Endothelial cell of umbilical vein (primary cell): ENCODE results near the gene MARS1. TPM values are rescaled to one million over a fixed set of nuclear protein-coding genes. Genes with fewer than 3 reads are reported as not detected.

ENCODE experiments used
- BruUV-seq: library from RNA; stranded (reverse); fragments of 400-500 nt; replicated peaks from 2 replicates; lab custom pipeline; 2021; lab: Mats Ljungman, UMichigan
- CTCF ChIA-PET: fragments of 300-600, 350-600 bp; sonication (Branson Sonifier 250); formaldehyde crosslinking; loops from one replicate; lab custom pipeline; 2021; ENCODE audit warnings: antibody characterized with exemption, inconsistent platforms; lab: Charles Lee
- POLR2A ChIA-PET: fragments of 300-600, 350-600 bp; sonication (Branson Sonifier 250); formaldehyde crosslinking; loops from one replicate; lab custom pipeline; 2021; ENCODE audit warnings: antibody characterized with exemption, inconsistent platforms; lab: Charles Lee
- DNase-seq: peaks from one replicate; pipeline ENCODE4 v3.0.0-alpha.2; 2011; ENCODE audit warnings: low read depth, low spot score
- FAIRE-seq: peaks from 2 replicates; lab custom pipeline; 2011; peaks lifted over from hg19 to GRCh38; lab: Jason Lieb, UNC
- H2AFZ ChIP-seq: 2 replicates; pipeline ENCODE4 v1.6.0; 2012; ENCODE audit warnings: low read depth, low read length, control low read depth, inconsistent platforms
- H3K27ac ChIP-seq: 2 replicates; pipeline ENCODE4 v1.5.1; 2011; ENCODE audit warnings: low read depth, mild to moderate bottlenecking, control low read depth, low read length, moderate library complexity; ENCODE audit not compliant: insufficient read depth
- H3K27me3 ChIP-seq, 2 experiments: 2 replicates each; pipeline versions ENCODE4 v1.6.0 to v1.6.1; 2011; ENCODE audit warnings: low read length in 2 of 2, mixed read lengths in 1 of 2; ENCODE audit not compliant: control insufficient read depth in 2 of 2, insufficient read depth in 2 of 2
- H3K36me3 ChIP-seq, 2 experiments: 2 replicates in 1 of 2; 3 replicates in 1 of 2; pipeline ENCODE4 v1.5.1; 2011; ENCODE audit warnings: low read length in 2 of 2, mild to moderate bottlenecking in 1 of 2, moderate library complexity in 1 of 2; ENCODE audit not compliant: control insufficient read depth in 2 of 2, insufficient read depth in 2 of 2; ENCODE audit errors: extremely low read depth in 1 of 2
- H3K4me1 ChIP-seq: 3 replicates; pipeline ENCODE4 v1.5.1; 2011; ENCODE audit warnings: mild to moderate bottlenecking, low read length; ENCODE audit not compliant: control insufficient read depth, insufficient read depth; ENCODE audit errors: extremely low read depth
- H3K4me2 ChIP-seq: 2 replicates; pipeline ENCODE4 v1.6.1; 2011; ENCODE audit warnings: low read length, control low read depth, mixed read lengths; ENCODE audit not compliant: insufficient read depth
- H3K4me3 ChIP-seq, 3 experiments: fragments of 200-600 bp in 1 of 3; sonication (generic), shearing (Covaris generic) in 1 of 3; replicated peaks in 1 of 3; 2 replicates each; pipeline ENCODE4 v1.5.1; 2011 to 2016; ENCODE audit warnings: control low read depth in 3 of 3, low read length in 3 of 3, mild to moderate bottlenecking in 2 of 3, inconsistent platforms in 1 of 3, low read depth in 1 of 3, moderate library complexity in 1 of 3; ENCODE audit not compliant: insufficient read depth in 1 of 3
- H3K79me2 ChIP-seq: 2 replicates; pipeline ENCODE4 v1.6.0; 2012; ENCODE audit warnings: low read length, inconsistent platforms; ENCODE audit not compliant: control insufficient read depth, insufficient read depth
- H3K9ac ChIP-seq: replicated peaks from 2 replicates; pipeline ENCODE3; 2011; ENCODE audit warnings: low read length, control low read depth; ENCODE audit not compliant: insufficient read depth; ENCODE audit errors: extremely low read depth
- H3K9me1 ChIP-seq: replicated peaks from 3 replicates; pipeline ENCODE4 v1.6.0; 2011; ENCODE audit warnings: mild to moderate bottlenecking, low read length; ENCODE audit not compliant: control insufficient read depth, insufficient read depth; ENCODE audit errors: extremely low read depth
- H3K9me3 ChIP-seq: replicated peaks from 2 replicates; pipeline ENCODE4 v1.5.1; 2012; ENCODE audit warnings: low read length, inconsistent platforms; ENCODE audit not compliant: control insufficient read depth, insufficient read depth
- H4K20me1 ChIP-seq: replicated peaks from 2 replicates; pipeline ENCODE3; 2011; ENCODE audit warnings: mild to moderate bottlenecking, low read length; ENCODE audit not compliant: control insufficient read depth, insufficient read depth; ENCODE audit errors: extremely low read depth
- EZH2 ChIP-seq: IDR thresholded peaks from 2 replicates; pipeline ENCODE4 v1.6.1; 2012; ENCODE audit warnings: borderline replicate concordance, low read depth, mild to moderate bottlenecking, moderate library complexity, low read length, inconsistent platforms; ENCODE audit not compliant: severe bottlenecking
- FOS ChIP-seq: IDR thresholded peaks from 2 replicates; pipeline ENCODE4 v1.6.1; 2011; ENCODE audit warnings: mild to moderate bottlenecking, low read length, moderate library complexity, borderline replicate concordance; ENCODE audit not compliant: insufficient read depth
- GATA2 ChIP-seq: IDR thresholded peaks from 2 replicates; pipeline ENCODE4 v1.7.0; 2011; ENCODE audit warnings: low read depth, mild to moderate bottlenecking, moderate library complexity, mixed read lengths, low read length; ENCODE audit not compliant: insufficient read length, insufficient read depth
- JUN ChIP-seq: IDR thresholded peaks from 2 replicates; pipeline ENCODE4 v1.6.1; 2011; ENCODE audit warnings: borderline replicate concordance, low read depth; ENCODE audit not compliant: insufficient read length, insufficient read depth
- MYC ChIP-seq: IDR thresholded peaks from one replicate; pipeline ENCODE4 v1.6.1; 2011; ENCODE audit warnings: mild to moderate bottlenecking, low read depth, low read length
- POLR2A ChIP-seq: IDR thresholded peaks from 2 replicates; pipeline ENCODE4 v1.6.1; 2012; ENCODE audit warnings: low read depth, mild to moderate bottlenecking, control low read depth, low read length
- POLR2AphosphoS5 ChIP-seq: IDR thresholded peaks from 2 replicates; pipeline ENCODE4 v1.6.1; 2012; ENCODE audit warnings: low read depth, mild to moderate bottlenecking, control low read depth, low read length, moderate library complexity; ENCODE audit not compliant: insufficient read depth
- dilution Hi-C: fragments of 300-500 bp; cut with MboI; formaldehyde crosslinking; loops from one replicate; pipeline ENCODE4 v1.15.0; 2019; ENCODE audit warnings: low sequenced_read_pairs; ENCODE audit not compliant: extremely low pct_ligation_motif_present
- intact Hi-C: fragments of 100-400 bp; cut with micrococcal nuclease; formaldehyde crosslinking; loops from one replicate; pipeline ENCODE4 v1.10.0; 2022
- polyA plus RNA-seq, 4 experiments: library from polyadenylated mRNA; depleted of rRNA in 3 of 4; stranded (reverse) in 3 of 4; unstranded in 1 of 4; fragments of >200 nt; gene quantifications; 2 replicates each; pipeline versions ENCODE4 v1.2.1 to v1.2.3, GENCODE V29; 2011 to 2012; ENCODE audit warnings: missing spikeins in 1 of 4
- total RNA-seq: library from RNA; stranded (reverse); gene quantifications from 2 replicates; pipeline ENCODE4 v1.2.3, GENCODE V29; 2021
- TF ChIP-seq, protein P1 (sequence below): IDR thresholded peaks from 2 replicates; pipeline ENCODE4 v1.6.1; 2011; ENCODE audit not compliant: insufficient read depth, insufficient read length
- TF ChIP-seq, protein P2 (sequence below), 2 donors: IDR thresholded peaks; 1 replicate in 1 of 2; 2 replicates in 1 of 2; pipeline ENCODE4 v1.5.1; 2011; ENCODE audit warnings: low read length in 2 of 2, mild to moderate bottlenecking in 2 of 2, moderate library complexity in 2 of 2, control low read depth in 1 of 2, inconsistent platforms in 1 of 2, low read depth in 1 of 2; ENCODE audit not compliant: insufficient read depth in 1 of 2; ENCODE audit errors: extremely low read depth in 1 of 2

Gene MARS1
- total and polyA plus RNA-seq, 2 donors (not counting 3 experiments of a cell fraction or from before 2014, with no cell fraction given) = 118 to 212 TPM

DNA sequence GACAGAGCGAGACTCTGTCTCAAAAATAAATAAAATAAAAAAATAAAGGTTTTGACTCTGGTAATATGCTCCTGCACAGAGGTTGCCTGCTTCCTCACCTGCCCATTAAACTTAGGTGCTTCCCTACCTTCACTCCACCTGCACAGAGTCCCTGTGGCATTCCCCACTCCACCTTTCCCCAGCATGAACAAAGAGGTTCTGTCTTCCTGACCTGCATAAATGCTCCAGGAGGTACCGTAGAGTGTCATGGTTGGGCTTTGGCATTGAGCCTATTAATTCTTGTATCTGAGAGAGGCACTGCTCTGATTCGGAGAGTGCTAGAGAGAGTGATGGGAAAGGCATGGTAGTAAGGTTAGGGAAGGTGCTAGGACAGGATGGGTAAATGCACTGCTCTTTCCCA lies 14.5 kb upstream of the MARS1 start:
- FAIRE-seq (no peak), DNase-seq (no peak)
- TF ChIP-seq FOS (no peak), JUN (no peak), POLR2AphosphoS5 (no peak), EZH2 (no peak), GATA2 (no peak), MYC (no peak), POLR2A (no peak)
- TF ChIP-seq, protein P1, sequence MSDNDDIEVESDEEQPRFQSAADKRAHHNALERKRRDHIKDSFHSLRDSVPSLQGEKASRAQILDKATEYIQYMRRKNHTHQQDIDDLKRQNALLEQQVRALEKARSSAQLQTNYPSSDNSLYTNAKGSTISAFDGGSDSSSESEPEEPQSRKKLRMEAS = no peak
- TF ChIP-seq, protein P2, sequence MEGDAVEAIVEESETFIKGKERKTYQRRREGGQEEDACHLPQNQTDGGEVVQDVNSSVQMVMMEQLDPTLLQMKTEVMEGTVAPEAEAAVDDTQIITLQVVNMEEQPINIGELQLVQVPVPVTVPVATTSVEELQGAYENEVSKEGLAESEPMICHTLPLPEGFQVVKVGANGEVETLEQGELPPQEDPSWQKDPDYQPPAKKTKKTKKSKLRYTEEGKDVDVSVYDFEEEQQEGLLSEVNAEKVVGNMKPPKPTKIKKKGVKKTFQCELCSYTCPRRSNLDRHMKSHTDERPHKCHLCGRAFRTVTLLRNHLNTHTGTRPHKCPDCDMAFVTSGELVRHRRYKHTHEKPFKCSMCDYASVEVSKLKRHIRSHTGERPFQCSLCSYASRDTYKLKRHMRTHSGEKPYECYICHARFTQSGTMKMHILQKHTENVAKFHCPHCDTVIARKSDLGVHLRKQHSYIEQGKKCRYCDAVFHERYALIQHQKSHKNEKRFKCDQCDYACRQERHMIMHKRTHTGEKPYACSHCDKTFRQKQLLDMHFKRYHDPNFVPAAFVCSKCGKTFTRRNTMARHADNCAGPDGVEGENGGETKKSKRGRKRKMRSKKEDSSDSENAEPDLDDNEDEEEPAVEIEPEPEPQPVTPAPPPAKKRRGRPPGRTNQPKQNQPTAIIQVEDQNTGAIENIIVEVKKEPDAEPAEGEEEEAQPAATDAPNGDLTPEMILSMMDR (IDR thresholded peaks at IDR 0.05; ENCODE audit: extremely low read depth in 1 of 2, insufficient read depth in 1 of 2, low read depth in 1 of 2, low read length in 2 of 2) = no peak
- Histone ChIP-seq H4K20me1 (no peaks in the 10 kb centered on the region), H3K36me3 (no peaks in the 10 kb centered on the region), H2AFZ (no peak overlapping the region), H3K4me1 (peaks cover 5% of the 10 kb centered on the region), H3K9me3 (no peaks in the 10 kb centered on the region), H3K27ac (no peak overlapping the region), H3K79me2 (no peaks in the 10 kb centered on the region), H3K4me2 (no peak overlapping the region), H3K4me3 (no peak overlapping the region), H3K27me3 (peaks cover 50 to 64% of the 10 kb centered on the region in 2 experiments), H3K9me1 (no peaks in the 10 kb centered on the region), H3K9ac (no peak overlapping the region)
- dilution Hi-C loops = no loop called here
- intact Hi-C loops = no loop called here
- no TSS peak for BruUV-seq
- ChIA-PET CTCF (interaction anchor here (2.5 to 2.8 kb wide), 2 partner anchors 10 to 14 kb away, joined by 8 to 18 read pairs; partner anchors contain the start of gene GLI1), POLR2A (no interaction called here)
